Gastroesophageal sphincter (tissue), 4 donors: ENCODE measurements around the gene ARL6IP5. TPM values are rescaled to one million over a fixed set of nuclear protein-coding genes. Genes with fewer than 3 reads are reported as not detected.

ENCODE experiments used
- ATAC-seq: fragments of 150-250 bp; one replicate; pipeline ENCODE4 v1.9.1; 2016; ENCODE audit warnings: mild to moderate bottlenecking, moderate library complexity
- H3K27ac ChIP-seq, 4 donors: fragments of 200-600 bp; sonication (generic) in 3 of 4; 1 replicate in 3 of 4; 2 replicates in 1 of 4; pipeline ENCODE4 v1.5.1; 2016 to 2019
- H3K27me3 ChIP-seq: fragments of 200-600 bp; sonication (generic); one replicate; pipeline ENCODE4 v1.5.1; 2019
- H3K36me3 ChIP-seq, 2 donors: fragments of 200-600 bp; sonication (generic); one replicate each; pipeline ENCODE4 v1.5.1; 2019; ENCODE audit warnings: control low read depth in 1 of 2
- H3K4me1 ChIP-seq, 3 donors: fragments of 200-600 bp; sonication (generic); 1 replicate in 2 of 3; 2 replicates in 1 of 3; pipeline ENCODE4 v1.5.1; 2016 to 2019; ENCODE audit warnings: control low read depth in 2 of 3
- H3K4me3 ChIP-seq, 2 donors: fragments of 200-600 bp; sonication (generic); one replicate each; pipeline ENCODE4 v1.5.1; 2019; ENCODE audit warnings: mild to moderate bottlenecking in 1 of 2, moderate library complexity in 1 of 2
- H3K9me3 ChIP-seq, 3 donors: fragments of 200-600 bp; sonication (generic); one replicate each; pipeline ENCODE4 v1.5.1; 2017 to 2019; ENCODE audit warnings: control low read depth in 2 of 3
- CTCF ChIP-seq, 4 experiments: fragments of 200-600 bp in 2 of 4; fragments of 450-650 bp in 2 of 4; sonication (generic) in 1 of 4; IDR thresholded peaks; one replicate each; pipeline ENCODE4 v1.5.1; 2017 to 2019; ENCODE audit warnings: antibody characterized with exemption in 4 of 4, mild to moderate bottlenecking in 2 of 4, moderate library complexity in 2 of 4
- EP300 ChIP-seq: sonication (generic); formaldehyde crosslinking; IDR thresholded peaks from one replicate; pipeline ENCODE4 v1.6.1; 2017; ENCODE audit warnings: antibody characterized with exemption, mild to moderate bottlenecking
- POLR2A ChIP-seq, 2 donors: fragments of 450-650 bp; IDR thresholded peaks; one replicate each; pipeline ENCODE4 v1.6.1; 2017; ENCODE audit warnings: antibody characterized with exemption in 2 of 2, mild to moderate bottlenecking in 2 of 2, moderate library complexity in 1 of 2
- POLR2AphosphoS5 ChIP-seq: sonication (generic); formaldehyde crosslinking; IDR thresholded peaks from one replicate; pipeline ENCODE4 v1.6.1; 2017; ENCODE audit warnings: antibody characterized with exemption
- WGBS, 2 donors: methylation state at CpG; one replicate each; pipeline ENCODE4 v1.1.5; 2018; ENCODE audit warnings: low coverage in 1 of 2; 5-methylcytosine and 5-hydroxymethylcytosine counted together
- total RNA-seq, 4 donors: library from RNA; depleted of rRNA; stranded (reverse); fragments of >200 nt; gene quantifications; one replicate each; pipeline ENCODE4 v1.1.0, GENCODE V29; 2016

Gene ARL6IP5
- total RNA-seq, 4 donors from 2014 or later = 153 to 184 (median 170) TPM

DNA sequence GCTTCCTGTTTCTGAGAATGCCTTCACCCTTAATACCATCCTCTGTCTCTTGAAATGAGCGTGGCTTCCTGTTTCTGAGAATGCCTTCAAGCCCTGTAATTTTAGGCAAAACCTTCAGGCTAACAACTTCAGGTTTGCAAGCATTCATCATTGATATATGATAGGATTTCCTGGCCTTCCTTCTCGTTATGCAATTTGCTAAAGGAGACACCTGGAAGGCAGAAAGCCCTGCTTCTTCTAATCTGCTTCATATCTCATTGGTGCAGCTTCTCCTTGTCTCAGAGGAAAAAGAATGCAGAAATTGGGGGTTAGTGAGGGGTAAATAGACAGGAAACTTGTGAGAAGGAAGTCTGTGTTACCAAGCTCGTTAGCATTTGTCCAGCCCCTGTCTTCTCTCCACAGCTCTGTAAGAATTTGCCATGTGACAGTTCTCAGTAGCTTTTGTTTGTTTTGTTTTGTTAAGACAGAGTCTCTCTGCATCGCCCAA, 7.3 kb downstream of the ARL6IP5 start:
- peak; percentile 14 for ATAC-seq
- H3K27ac ChIP-seq = peak overlapping the region; percentile 65 to 95 (median 78)
- peaks cover 37 to 100% (median 64%) of the 10 kb centered on the region in 3 donors for H3K4me1 ChIP-seq
- no peaks in the 10 kb centered on the region for H3K36me3 ChIP-seq
- TF ChIP-seq CTCF (IDR thresholded peaks at IDR 0.05) (no peak), POLR2AphosphoS5 (no peak), EP300 (no peak), POLR2A (IDR thresholded peaks at IDR 0.05) (no peak)
- H3K4me3 ChIP-seq = no peak overlapping the region
- WGBS, 2 donors = 21 to 29% methylated on average over 4 of the region's 4 CpGs
- no peaks in the 10 kb centered on the region for H3K9me3 ChIP-seq
- no peaks in the 10 kb centered on the region for H3K27me3 ChIP-seq

GRCh38 chr3:69094467-69095205, 9.9 kb downstream of the ARL6IP5 start:
- Histone ChIP-seq H3K27ac (peak overlapping the region; percentile 30 to 95 (median 84)), H3K9me3 (no peaks in the 10 kb centered on the region), H3K4me3 (no peak overlapping the region), H3K27me3 (no peaks in the 10 kb centered on the region), H3K36me3 (no peaks in the 10 kb centered on the region), H3K4me1 (peaks cover 22 to 100% (median 42%) of the 10 kb centered on the region in 3 donors)
- peak in 1 of 4 experiments; percentile 11 for TF ChIP-seq CTCF (IDR thresholded peaks at IDR 0.05)
- TF ChIP-seq POLR2A (IDR thresholded peaks at IDR 0.05) = no peak
- no peak for TF ChIP-seq POLR2AphosphoS5
- no peak for TF ChIP-seq EP300
- ATAC-seq = no peak
- 25 to 29% methylated on average over 7 to 8 of the region's 8 CpGs for WGBS, 2 donors

- H3K4me1 ChIP-seq = peaks cover 19 to 100% (median 36%) of the 10 kb centered on the region in 3 donors
- TF ChIP-seq POLR2AphosphoS5 (no peak), EP300 (no peak), CTCF (IDR thresholded peaks at IDR 0.05) (no peak), POLR2A (IDR thresholded peaks at IDR 0.05) (no peak)
- peaks cover 0 to 8% of the 10 kb centered on the region in 2 donors for H3K36me3 ChIP-seq
- H3K4me3 ChIP-seq = no peak overlapping the region
- no peaks in the 10 kb centered on the region for H3K27me3 ChIP-seq
- ATAC-seq = no peak
- no peaks in the 10 kb centered on the region for H3K9me3 ChIP-seq
- 0 to 78% methylated on average over 1 to 5 of the region's 5 CpGs for WGBS, 2 donors
- H3K27ac ChIP-seq = peak overlapping the region in 3 of 4 donors; percentile 35 to 95 (median 90)
Measured at GRCh38 chr3:69095636-69096035, 10.9 kb downstream of the ARL6IP5 start.

DNA sequence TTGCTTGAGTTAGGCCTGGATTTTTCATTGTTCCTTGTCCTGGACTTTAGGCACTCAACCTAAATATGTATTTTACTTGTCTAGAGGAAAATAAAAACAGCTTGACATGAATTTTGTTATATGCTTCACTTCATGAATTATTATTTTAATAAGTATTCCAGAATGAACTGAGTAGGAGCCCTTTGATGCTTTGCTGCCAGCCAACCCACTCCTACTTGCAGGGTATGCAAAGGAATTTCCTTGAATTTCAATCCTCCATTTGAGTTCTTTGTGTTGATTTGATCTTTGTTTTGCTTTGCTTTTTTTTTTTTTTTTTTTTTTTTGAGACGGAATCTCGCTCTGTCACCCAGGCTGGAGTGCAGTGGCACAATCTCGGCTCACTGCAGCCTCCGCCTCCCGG, 11.6 kb downstream of the ARL6IP5 start:
- H3K4me3 ChIP-seq = no peak overlapping the region
- H3K36me3 ChIP-seq = peaks cover 0 to 8% of the 10 kb centered on the region in 2 donors
- H3K4me1 ChIP-seq = peaks cover 18 to 100% (median 30%) of the 10 kb centered on the region in 3 donors
- no peak for TF ChIP-seq CTCF (IDR thresholded peaks at IDR 0.05)
- no peak for TF ChIP-seq POLR2A (IDR thresholded peaks at IDR 0.05)
- no peak for TF ChIP-seq POLR2AphosphoS5
- no peak for TF ChIP-seq EP300
- no peaks in the 10 kb centered on the region for H3K27me3 ChIP-seq
- no peaks in the 10 kb centered on the region for H3K9me3 ChIP-seq
- peak overlapping the region in 3 of 4 donors; percentile 35 to 95 (median 90) for H3K27ac ChIP-seq
- ATAC-seq = no peak
- no CpG with 5 or more reads among the region's 5 CpGs for WGBS, 2 donors
